OCI-LY1 (cell line): ENCODE results near the gene CHST11.

Experiments
- H2AFZ ChIP-seq: fragments of 200-600 bp; sonication (generic), shearing (Covaris generic); 2 replicates; pipeline ENCODE4 v1.6.0; 2014; ENCODE audit warnings: antibody characterized with exemption, mild to moderate bottlenecking, low read length
- H3F3A ChIP-seq: fragments of 200-600 bp; sonication (generic), shearing (Covaris generic); 2 replicates; pipeline ENCODE4 v1.6.0; 2014; ENCODE audit warnings: mild to moderate bottlenecking, antibody characterized with exemption, low read length, moderate library complexity; ENCODE audit not compliant: insufficient read depth
- H3K27ac ChIP-seq: fragments of 200-600 bp; sonication (generic); 2 replicates; pipeline ENCODE4 v1.5.1; 2014; ENCODE audit warnings: low read length, mixed run types, mild to moderate bottlenecking, low read depth; ENCODE audit not compliant: poor library complexity, severe bottlenecking
- H3K27me3 ChIP-seq: fragments of 200-600 bp; sonication (generic); 2 replicates; pipeline ENCODE4 v1.6.0; 2014; ENCODE audit warnings: antibody characterized with exemption, mild to moderate bottlenecking, low read length, moderate library complexity; ENCODE audit not compliant: insufficient read depth
- H3K36me3 ChIP-seq: fragments of 200-600 bp; sonication (generic); 2 replicates; pipeline ENCODE4 v1.6.1; 2014; ENCODE audit warnings: mild to moderate bottlenecking, antibody characterized with exemption, low read length, moderate library complexity, mixed read lengths; ENCODE audit not compliant: insufficient read depth
- H3K4me1 ChIP-seq: fragments of 200-600 bp; sonication (generic); 2 replicates; pipeline ENCODE4 v1.5.1; 2014; ENCODE audit warnings: mild to moderate bottlenecking, low read length, moderate library complexity; ENCODE audit not compliant: insufficient read depth, severe bottlenecking
- H3K4me2 ChIP-seq: fragments of 200-600 bp; sonication (generic), shearing (Covaris generic); 2 replicates; pipeline ENCODE4 v1.6.1; 2014; ENCODE audit warnings: low read length
- H3K4me3 ChIP-seq: fragments of 200-600 bp; sonication (generic); 2 replicates; pipeline ENCODE4 v1.5.1; 2014; ENCODE audit warnings: low read length, low read depth, mild to moderate bottlenecking, mixed read lengths; ENCODE audit not compliant: poor library complexity, severe bottlenecking
- H3K79me2 ChIP-seq: fragments of 200-600 bp; shearing (Covaris generic); 2 replicates; pipeline ENCODE4 v1.6.1; 2016; ENCODE audit warnings: mixed run types, low read length, mixed read lengths; ENCODE audit not compliant: insufficient read depth
- H3K9ac ChIP-seq: fragments of 200-600 bp; sonication (generic), shearing (Covaris generic); 2 replicates; pipeline ENCODE4 v1.6.1; 2014; ENCODE audit warnings: mild to moderate bottlenecking, low read length, mixed read lengths
- H3K9me2 ChIP-seq: fragments of 200-600 bp; sonication (generic), shearing (Covaris generic); 2 replicates; pipeline ENCODE4 v1.6.1; 2014; ENCODE audit warnings: low read depth, mild to moderate bottlenecking, low read length, mixed read lengths
- H3K9me3 ChIP-seq: fragments of 200-600 bp; shearing (Covaris generic); 2 replicates; pipeline ENCODE4 v1.6.1; 2014; ENCODE audit warnings: low read length, mixed read lengths
- H4K20me1 ChIP-seq: fragments of 200-600 bp; sonication (generic), shearing (Covaris generic); 2 replicates; pipeline ENCODE4 v1.6.0; 2016; ENCODE audit warnings: mild to moderate bottlenecking, low read length; ENCODE audit not compliant: insufficient read depth
- CTCF ChIP-seq: fragments of 200-600 bp; sonication (generic), shearing (Covaris generic); IDR thresholded peaks from 2 replicates; pipeline ENCODE4 v1.5.1; 2017; ENCODE audit warnings: mild to moderate bottlenecking, antibody characterized with exemption, low read length, moderate library complexity, mixed read lengths
- EZH2 ChIP-seq: fragments of 200-600 bp; sonication (generic), shearing (Covaris generic); IDR thresholded peaks from 2 replicates; pipeline ENCODE4 v1.8.0; 2017; ENCODE audit warnings: borderline replicate concordance, mixed run types, mild to moderate bottlenecking, antibody characterized with exemption, low read length, moderate library complexity, mixed read lengths

CHST11 gene

DNA sequence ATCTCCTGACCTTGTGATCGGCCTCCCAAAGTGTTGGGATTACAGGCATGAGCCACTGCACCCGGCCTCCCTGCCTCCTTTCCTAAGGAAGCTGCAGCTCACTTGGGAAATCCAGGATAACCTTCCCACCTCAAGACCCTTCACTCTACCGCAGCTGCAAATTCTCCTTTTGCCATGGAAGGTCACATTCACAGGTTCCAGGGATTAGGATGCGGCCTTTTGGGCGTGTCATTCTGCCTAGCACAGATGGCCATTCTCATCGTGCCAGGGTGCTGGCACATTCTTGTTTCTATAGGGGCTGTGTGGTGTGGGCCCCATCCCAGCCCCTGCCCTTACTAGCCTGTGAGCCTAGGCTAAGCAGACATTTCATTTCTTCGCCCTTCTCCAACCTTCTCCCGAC, 219.9 kb downstream of the CHST11 start:
- TF ChIP-seq EZH2 (no peak), CTCF (no peak)
- Histone ChIP-seq H3K4me3 (no peak overlapping the region), H3K9me3 (no peaks in the 10 kb centered on the region), H2AFZ (no peak overlapping the region), H3K4me1 (peaks cover 6% of the 10 kb centered on the region), H3K27me3 (no peaks in the 10 kb centered on the region), H3K79me2 (no peaks in the 10 kb centered on the region), H4K20me1 (no peaks in the 10 kb centered on the region), H3K27ac (no peak overlapping the region), H3F3A (no peaks in the 10 kb centered on the region), H3K9ac (no peak overlapping the region), H3K9me2 (no peaks in the 10 kb centered on the region), H3K36me3 (no peaks in the 10 kb centered on the region), H3K4me2 (no peak overlapping the region)

GRCh38 chr12:104677441-104678089, 220.8 kb downstream of the CHST11 start:
- Histone ChIP-seq H3K79me2 (no peaks in the 10 kb centered on the region), H2AFZ (no peak overlapping the region), H3K4me3 (no peak overlapping the region), H3K27ac (no peak overlapping the region), H3K9ac (no peak overlapping the region), H3F3A (no peaks in the 10 kb centered on the region), H4K20me1 (no peaks in the 10 kb centered on the region), H3K36me3 (no peaks in the 10 kb centered on the region), H3K27me3 (no peaks in the 10 kb centered on the region), H3K9me3 (no peaks in the 10 kb centered on the region), H3K4me1 (peaks cover 6% of the 10 kb centered on the region), H3K4me2 (no peak overlapping the region), H3K9me2 (no peaks in the 10 kb centered on the region)
- TF ChIP-seq EZH2 = no peak
- no peak for TF ChIP-seq CTCF

GRCh38 chr12:104680070-104680469, 223.3 kb downstream of the CHST11 start:
- no peak overlapping the region for H3K4me3 ChIP-seq
- peaks cover 13% of the 10 kb centered on the region for H3K4me1 ChIP-seq
- H3K9me2 ChIP-seq = no peaks in the 10 kb centered on the region
- H3K27me3 ChIP-seq = no peaks in the 10 kb centered on the region
- H3K4me2 ChIP-seq = no peak overlapping the region
- no peak overlapping the region for H2AFZ ChIP-seq
- no peak overlapping the region for H3K27ac ChIP-seq
- no peaks in the 10 kb centered on the region for H4K20me1 ChIP-seq
- no peaks in the 10 kb centered on the region for H3F3A ChIP-seq
- H3K9me3 ChIP-seq = no peaks in the 10 kb centered on the region
- H3K36me3 ChIP-seq = no peaks in the 10 kb centered on the region
- H3K9ac ChIP-seq = no peak overlapping the region
- TF ChIP-seq CTCF (peak; percentile 51), EZH2 (no peak)
- no peaks in the 10 kb centered on the region for H3K79me2 ChIP-seq
